ENCODE measurements around the gene TRHDE. TPM values are rescaled to one million over a fixed set of nuclear protein-coding genes. Genes with fewer than 3 reads are reported as not detected.
A peak's percentile ranks its signal among the peaks of the same experiment; 100 is the strongest.
"Not testable (repeated sequence)": the region's sequence is repeated elsewhere in the genome, so short reads cannot be mapped to it uniquely, and the experiment has no call there.

Gene TRHDE
- polyA plus RNA-seq, 1 experiment: 17.1 TPM

DNA sequence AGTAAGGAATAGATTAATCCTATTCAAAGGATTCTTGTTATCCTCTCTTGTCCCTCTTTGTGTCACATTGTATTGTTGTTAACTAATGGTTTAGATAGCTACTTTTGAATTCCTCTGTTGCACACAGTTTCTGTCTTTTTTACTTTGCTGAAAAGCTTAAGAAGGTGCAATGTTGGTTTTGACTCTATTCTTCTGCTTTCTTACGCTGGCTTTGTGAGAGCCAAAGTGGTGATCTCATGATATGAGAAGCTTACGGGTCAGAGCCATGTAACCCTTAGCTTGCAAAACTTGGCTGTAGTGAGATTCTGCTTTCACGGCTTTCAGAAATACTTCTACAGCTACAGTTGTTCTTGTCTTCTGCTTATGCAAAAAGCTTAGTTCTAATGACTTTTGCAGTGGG lies 239.7 kb downstream of the TRHDE start:
- CTCF ChIA-PET: interaction anchor here (1.4 kb wide), 1 partner anchor 13 kb away, joined by 3 read pairs; no protein-coding TSS in a partner anchor

DNA sequence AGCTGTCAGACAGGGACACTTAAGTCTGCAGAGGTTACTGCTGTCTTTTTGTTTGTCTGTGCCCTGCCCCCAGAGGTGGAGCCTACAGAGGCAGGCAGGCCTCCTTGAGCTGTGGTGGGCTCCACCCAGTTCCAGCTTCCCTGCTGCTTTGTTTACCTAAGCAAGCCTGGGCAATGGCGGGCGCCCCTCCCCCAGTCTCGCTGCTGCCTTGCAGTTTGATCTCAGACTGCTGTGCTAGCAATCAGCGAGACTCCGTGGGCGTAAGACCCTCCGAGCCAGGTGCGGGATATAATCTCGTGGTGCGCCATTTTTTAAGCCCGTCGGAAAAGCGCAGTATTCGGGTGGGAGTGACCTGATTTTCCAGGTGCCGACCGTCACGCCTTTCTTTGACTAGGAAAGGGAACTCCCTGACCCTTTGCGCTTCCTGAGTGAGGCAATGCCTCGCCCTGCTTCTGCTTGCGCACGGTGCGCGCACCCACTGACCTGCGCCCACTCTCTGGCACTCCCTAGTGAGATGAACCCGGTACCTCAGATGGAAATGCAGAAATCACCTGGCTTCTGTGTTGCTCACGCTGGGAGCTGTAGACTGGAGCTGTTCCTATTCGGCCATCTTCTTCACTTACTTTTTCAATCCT lies 248.0 kb downstream of the TRHDE start:
- CTCF ChIA-PET: interaction anchor here (1.1 to 1.3 kb wide), 2 partner anchors 27 to 251 kb away, joined by 3 to 6 read pairs; no protein-coding TSS in a partner anchor
- POLR2A ChIA-PET; H3K36me3 ChIP-seq (ENCODE audit: control insufficient read depth, insufficient read depth, low read length); H3K4me3 ChIP-seq (ENCODE audit: low read depth, low read length); DNase-seq (ENCODE audit: low read depth); H3K27me3 ChIP-seq (ENCODE audit: control insufficient read depth, insufficient read depth, low read length): not testable (repeated sequence)

More for the DNA sequence above, 239.7 kb downstream of the TRHDE start:
- no peak overlapping the region for H3K4me3 ChIP-seq (ENCODE audit: low read depth, low read length)
- DNase-seq (ENCODE audit: low read depth): peak; percentile 26
- no peaks in the 10 kb centered on the region for H3K27me3 ChIP-seq (ENCODE audit: control insufficient read depth, insufficient read depth, low read length)
- TF ChIP-seq, protein P1, sequence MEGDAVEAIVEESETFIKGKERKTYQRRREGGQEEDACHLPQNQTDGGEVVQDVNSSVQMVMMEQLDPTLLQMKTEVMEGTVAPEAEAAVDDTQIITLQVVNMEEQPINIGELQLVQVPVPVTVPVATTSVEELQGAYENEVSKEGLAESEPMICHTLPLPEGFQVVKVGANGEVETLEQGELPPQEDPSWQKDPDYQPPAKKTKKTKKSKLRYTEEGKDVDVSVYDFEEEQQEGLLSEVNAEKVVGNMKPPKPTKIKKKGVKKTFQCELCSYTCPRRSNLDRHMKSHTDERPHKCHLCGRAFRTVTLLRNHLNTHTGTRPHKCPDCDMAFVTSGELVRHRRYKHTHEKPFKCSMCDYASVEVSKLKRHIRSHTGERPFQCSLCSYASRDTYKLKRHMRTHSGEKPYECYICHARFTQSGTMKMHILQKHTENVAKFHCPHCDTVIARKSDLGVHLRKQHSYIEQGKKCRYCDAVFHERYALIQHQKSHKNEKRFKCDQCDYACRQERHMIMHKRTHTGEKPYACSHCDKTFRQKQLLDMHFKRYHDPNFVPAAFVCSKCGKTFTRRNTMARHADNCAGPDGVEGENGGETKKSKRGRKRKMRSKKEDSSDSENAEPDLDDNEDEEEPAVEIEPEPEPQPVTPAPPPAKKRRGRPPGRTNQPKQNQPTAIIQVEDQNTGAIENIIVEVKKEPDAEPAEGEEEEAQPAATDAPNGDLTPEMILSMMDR (IDR thresholded peaks at IDR 0.05; ENCODE audit: insufficient read depth, low read depth, low read length): no peak
- H3K36me3 ChIP-seq (ENCODE audit: control insufficient read depth, insufficient read depth, low read length): no peaks in the 10 kb centered on the region
- POLR2A ChIA-PET: no interaction called here

DNA sequence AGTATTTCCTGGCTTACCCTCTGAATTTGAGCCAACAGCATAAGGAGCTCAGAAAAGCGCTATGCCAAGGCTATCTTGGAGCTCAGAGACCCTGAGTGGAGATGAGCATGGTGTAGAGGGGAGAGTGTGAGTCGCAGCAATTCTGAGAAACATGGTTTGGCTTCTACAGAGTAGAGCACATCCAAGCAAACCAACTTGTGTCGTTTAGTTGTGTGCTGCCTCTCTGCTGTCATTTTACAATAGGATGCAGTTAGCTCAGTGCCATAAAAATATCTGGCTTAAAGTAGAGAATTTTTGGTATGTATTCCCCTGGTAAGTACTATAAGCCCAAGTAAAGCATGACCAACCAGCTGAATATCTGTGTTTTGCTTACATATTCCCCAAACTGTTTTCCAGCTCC lies 249.2 kb downstream of the TRHDE start:
- Histone ChIP-seq H3K36me3 (ENCODE audit: control insufficient read depth, insufficient read depth, low read length) (no peaks in the 10 kb centered on the region), H3K27me3 (ENCODE audit: control insufficient read depth, insufficient read depth, low read length) (no peaks in the 10 kb centered on the region), H3K4me3 (ENCODE audit: low read depth, low read length) (no peak overlapping the region)
- ChIA-PET CTCF (interaction anchor here (1.1 to 1.5 kb wide), 3 partner anchors 14 to 253 kb away, joined by 3 to 6 read pairs (median 3); no protein-coding TSS in a partner anchor), POLR2A (no interaction called here)
- DNase-seq (ENCODE audit: low read depth): no peak
- TF ChIP-seq, protein P1 (IDR thresholded peaks at IDR 0.05; ENCODE audit: insufficient read depth, low read depth, low read length): no peak

DNA sequence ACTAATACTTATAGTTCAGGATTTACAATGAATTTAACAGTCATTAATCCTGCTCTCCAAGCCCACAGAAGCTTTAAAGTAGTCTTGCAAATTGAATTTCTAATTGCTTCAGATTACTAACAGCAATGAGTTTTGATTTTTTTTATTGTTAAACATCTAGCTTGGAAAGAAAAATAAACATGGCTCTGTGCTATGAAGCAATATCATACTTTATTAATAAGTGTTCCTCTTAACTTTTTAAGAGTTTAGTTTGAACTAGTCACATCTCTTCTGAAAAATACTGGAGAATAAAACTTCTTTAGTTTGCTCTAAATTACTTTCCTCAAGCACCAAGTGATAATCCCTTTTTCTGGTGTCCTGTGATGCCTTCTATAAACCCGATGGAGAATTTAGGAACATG lies 250.2 kb downstream of the TRHDE start:
- Histone ChIP-seq H3K4me3 (ENCODE audit: low read depth, low read length) (no peak overlapping the region), H3K36me3 (ENCODE audit: control insufficient read depth, insufficient read depth, low read length) (no peaks in the 10 kb centered on the region), H3K27me3 (ENCODE audit: control insufficient read depth, insufficient read depth, low read length) (no peaks in the 10 kb centered on the region)
- DNase-seq (ENCODE audit: low read depth): peak; percentile 12
- TF ChIP-seq, protein P1 (IDR thresholded peaks at IDR 0.05; ENCODE audit: insufficient read depth, low read depth, low read length): no peak
- CTCF ChIA-PET: interaction anchor here (1.5 kb wide), 1 partner anchor 13 kb away, joined by 3 read pairs; no protein-coding TSS in a partner anchor
- POLR2A ChIA-PET: no interaction called here

DNA sequence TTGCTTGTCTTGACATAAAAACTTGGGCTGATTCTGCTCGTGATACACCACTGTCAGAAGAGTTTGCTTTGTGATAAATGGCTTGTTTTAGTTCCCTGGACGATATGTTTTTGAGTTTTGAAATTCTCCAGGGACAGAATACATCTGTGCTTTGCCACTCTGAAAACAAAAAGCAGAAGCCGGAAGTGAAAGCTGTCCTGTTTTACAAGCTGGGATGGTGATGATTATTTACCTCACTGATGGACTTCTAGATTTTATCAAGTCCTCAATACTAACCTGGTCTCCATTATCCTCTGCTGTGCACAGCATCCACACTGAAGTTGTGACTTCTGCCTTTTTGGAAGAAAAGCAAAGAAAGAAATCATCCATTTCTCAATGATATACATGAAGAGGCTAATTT lies 251.6 kb downstream of the TRHDE start:
- TF ChIP-seq, protein P1 (IDR thresholded peaks at IDR 0.05; ENCODE audit: insufficient read depth, low read depth, low read length): no peak
- no peak for DNase-seq (ENCODE audit: low read depth)
- POLR2A ChIA-PET: no interaction called here

More for the DNA sequence above, 251.6 kb downstream of the TRHDE start:
- no peak overlapping the region for H3K4me3 ChIP-seq (ENCODE audit: low read depth, low read length)
- CTCF ChIA-PET: no interaction called here
- H3K36me3 ChIP-seq (ENCODE audit: control insufficient read depth, insufficient read depth, low read length): no peaks in the 10 kb centered on the region
- H3K27me3 ChIP-seq (ENCODE audit: control insufficient read depth, insufficient read depth, low read length): no peaks in the 10 kb centered on the region

All from BJ (cell line).